Astrocyte (in vitro differentiated cells and primary cell): ENCODE measurements around the gene OR2F1. TPM values are rescaled to one million over a fixed set of nuclear protein-coding genes. Genes with fewer than 3 reads are reported as not detected.

Experiments used
- DNase-seq: peaks from one replicate; pipeline ENCODE4 v3.0.0-alpha.2; 2010; ENCODE audit warnings: low read depth
- FAIRE-seq: peaks from 2 replicates; lab custom pipeline; 2011; peaks lifted over from hg19 to GRCh38; lab: Jason Lieb, UNC
- H2AFZ ChIP-seq: 2 replicates; pipeline ENCODE4 v1.6.0; 2012; ENCODE audit warnings: low read depth, low read length, inconsistent platforms
- H3K27ac ChIP-seq: 2 replicates; pipeline ENCODE4 v1.5.1; 2011; ENCODE audit warnings: low read depth, low read length, inconsistent platforms
- H3K27me3 ChIP-seq: 2 replicates; pipeline ENCODE4 v1.6.0; 2011; ENCODE audit warnings: low read length, inconsistent platforms; ENCODE audit not compliant: insufficient read depth
- H3K36me3 ChIP-seq: 2 replicates; pipeline ENCODE4 v1.5.1; 2011; ENCODE audit warnings: low read length, inconsistent platforms; ENCODE audit not compliant: insufficient read depth
- H3K4me1 ChIP-seq: 2 replicates; pipeline ENCODE4 v1.5.1; 2011; ENCODE audit warnings: low read length, inconsistent platforms; ENCODE audit not compliant: insufficient read depth
- H3K4me2 ChIP-seq: 2 replicates; pipeline ENCODE4 v1.6.0; 2012; ENCODE audit warnings: low read length, inconsistent platforms
- H3K4me3 ChIP-seq: 2 replicates; pipeline ENCODE4 v1.5.1; 2011; ENCODE audit warnings: low read depth, mild to moderate bottlenecking, low read length, inconsistent platforms; ENCODE audit not compliant: insufficient read depth
- H3K79me2 ChIP-seq: 2 replicates; pipeline ENCODE4 v1.6.0; 2012; ENCODE audit warnings: mild to moderate bottlenecking, low read length, inconsistent platforms; ENCODE audit not compliant: insufficient read depth
- H3K9ac ChIP-seq: 2 replicates; pipeline ENCODE4 v1.6.0; 2012; ENCODE audit warnings: mild to moderate bottlenecking, low read length, inconsistent platforms
- H3K9me3 ChIP-seq: 2 replicates; pipeline ENCODE4 v1.5.1; 2012; ENCODE audit warnings: low read depth, mild to moderate bottlenecking, low read length, inconsistent platforms; ENCODE audit not compliant: insufficient read depth
- H4K20me1 ChIP-seq: 2 replicates; pipeline ENCODE4 v1.6.0; 2012; ENCODE audit warnings: low read length, inconsistent platforms; ENCODE audit not compliant: insufficient read depth
- H3K27ac Mint-ChIP-seq: one replicate; pipeline ENCODE4 v1.8.0; 2021; ENCODE audit warnings: mild to moderate bottlenecking, mixed read lengths; ENCODE audit not compliant: unreplicated experiment
- H3K27me3 Mint-ChIP-seq: one replicate; pipeline ENCODE4 v1.8.0; 2021; ENCODE audit warnings: low read depth, mixed read lengths; ENCODE audit not compliant: unreplicated experiment
- H3K36me3 Mint-ChIP-seq: one replicate; pipeline ENCODE4 v1.8.0; 2021; ENCODE audit warnings: low read depth, mixed read lengths; ENCODE audit not compliant: unreplicated experiment
- H3K4me1 Mint-ChIP-seq: one replicate; pipeline ENCODE4 v1.8.0; 2021; ENCODE audit warnings: low read depth, mixed read lengths; ENCODE audit not compliant: unreplicated experiment
- H3K4me3 Mint-ChIP-seq: one replicate; pipeline ENCODE4 v1.8.0; 2021; ENCODE audit warnings: mild to moderate bottlenecking, moderate library complexity, mixed read lengths; ENCODE audit not compliant: unreplicated experiment
- H3K9me3 Mint-ChIP-seq: one replicate; pipeline ENCODE4 v1.8.0; 2021; ENCODE audit warnings: mild to moderate bottlenecking, mixed read lengths; ENCODE audit not compliant: unreplicated experiment
- EZH2 ChIP-seq: IDR thresholded peaks from 2 replicates; pipeline ENCODE4 v1.6.1; 2012; ENCODE audit warnings: mild to moderate bottlenecking, low read length, inconsistent platforms; ENCODE audit not compliant: insufficient read depth
- total RNA-seq: library from RNA; stranded (reverse); gene quantifications from 2 replicates; pipeline ENCODE4 v1.2.1, GENCODE V29; 2021
- TF ChIP-seq, protein P1 (sequence below): IDR thresholded peaks from 2 replicates; pipeline ENCODE4 v1.5.1; 2011; ENCODE audit warnings: low read depth, mild to moderate bottlenecking, inconsistent platforms, low read length, moderate library complexity; ENCODE audit not compliant: insufficient read depth

Gene OR2F1
- total RNA-seq, 1 donor from 2014 or later: not detected

DNA sequence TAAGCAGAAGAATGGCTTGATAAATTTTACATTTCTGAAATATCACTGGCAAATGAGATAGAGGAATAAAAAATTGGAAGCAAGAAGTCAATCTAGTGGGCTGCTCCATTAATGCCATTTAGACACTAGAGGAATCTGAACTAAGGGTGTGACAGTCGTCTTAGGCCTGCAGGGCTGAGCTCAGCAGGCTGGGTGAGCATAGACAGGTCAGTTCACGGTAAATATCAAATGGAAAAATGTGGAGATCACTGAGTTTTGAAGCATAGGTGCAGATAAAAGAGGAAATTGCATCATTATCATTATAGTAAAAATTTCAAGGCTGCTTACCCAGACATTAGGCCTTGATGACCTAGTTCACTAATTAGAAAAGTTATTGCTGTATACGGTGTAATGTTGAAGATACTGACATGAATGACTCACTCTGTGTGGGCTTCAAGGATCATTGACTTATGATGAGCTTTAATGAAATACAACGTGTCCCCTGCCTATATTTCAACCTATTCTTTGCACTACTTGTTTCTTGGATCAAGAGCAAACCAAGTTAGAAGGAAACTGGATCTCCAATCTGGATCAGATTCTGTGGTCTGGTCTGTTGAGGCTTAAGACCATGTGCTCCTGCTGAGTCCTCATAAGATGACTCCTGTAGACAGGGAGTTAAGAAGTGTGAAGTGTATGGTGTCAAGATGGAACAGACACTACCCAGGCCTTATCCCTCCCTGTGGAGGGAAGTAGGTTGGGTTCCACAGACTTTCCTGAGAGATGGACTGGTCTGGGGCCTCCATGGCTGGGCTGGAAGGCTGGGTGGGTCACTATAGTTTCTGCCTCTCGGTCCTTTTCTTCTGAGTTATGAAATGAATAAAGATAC lies 16.0 kb upstream of the OR2F1 start:
- TF ChIP-seq, protein P1, sequence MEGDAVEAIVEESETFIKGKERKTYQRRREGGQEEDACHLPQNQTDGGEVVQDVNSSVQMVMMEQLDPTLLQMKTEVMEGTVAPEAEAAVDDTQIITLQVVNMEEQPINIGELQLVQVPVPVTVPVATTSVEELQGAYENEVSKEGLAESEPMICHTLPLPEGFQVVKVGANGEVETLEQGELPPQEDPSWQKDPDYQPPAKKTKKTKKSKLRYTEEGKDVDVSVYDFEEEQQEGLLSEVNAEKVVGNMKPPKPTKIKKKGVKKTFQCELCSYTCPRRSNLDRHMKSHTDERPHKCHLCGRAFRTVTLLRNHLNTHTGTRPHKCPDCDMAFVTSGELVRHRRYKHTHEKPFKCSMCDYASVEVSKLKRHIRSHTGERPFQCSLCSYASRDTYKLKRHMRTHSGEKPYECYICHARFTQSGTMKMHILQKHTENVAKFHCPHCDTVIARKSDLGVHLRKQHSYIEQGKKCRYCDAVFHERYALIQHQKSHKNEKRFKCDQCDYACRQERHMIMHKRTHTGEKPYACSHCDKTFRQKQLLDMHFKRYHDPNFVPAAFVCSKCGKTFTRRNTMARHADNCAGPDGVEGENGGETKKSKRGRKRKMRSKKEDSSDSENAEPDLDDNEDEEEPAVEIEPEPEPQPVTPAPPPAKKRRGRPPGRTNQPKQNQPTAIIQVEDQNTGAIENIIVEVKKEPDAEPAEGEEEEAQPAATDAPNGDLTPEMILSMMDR: no peak
- no peak for TF ChIP-seq EZH2
- Mint-ChIP-seq H3K4me3 (no peak overlapping the region), H3K9me3 (no peaks in the 10 kb centered on the region), H3K27ac (no peak overlapping the region), H3K27me3 (no peaks in the 10 kb centered on the region), H3K4me1 (peaks cover 13% of the 10 kb centered on the region), H3K36me3 (peaks cover 1% of the 10 kb centered on the region)
- Histone ChIP-seq H3K27me3 (no peaks in the 10 kb centered on the region), H3K9ac (no peak overlapping the region), H3K4me1 (no peaks in the 10 kb centered on the region), H3K79me2 (no peaks in the 10 kb centered on the region), H3K27ac (no peak overlapping the region), H2AFZ (no peak overlapping the region), H3K4me2 (no peak overlapping the region), H3K4me3 (no peak overlapping the region), H3K9me3 (peaks cover 5% of the 10 kb centered on the region), H4K20me1 (no peaks in the 10 kb centered on the region), H3K36me3 (no peaks in the 10 kb centered on the region)
- FAIRE-seq (no peak), DNase-seq (no peak)

GRCh38 chr7:143945423-143945822 lies 9.2 kb upstream of the OR2F1 start:
- Histone ChIP-seq H4K20me1 (no peaks in the 10 kb centered on the region), H3K27ac (no peak overlapping the region)

More at GRCh38 chr7:143945423-143945822, 9.2 kb upstream of the OR2F1 start:
- no peaks in the 10 kb centered on the region for H3K36me3 ChIP-seq
- no peaks in the 10 kb centered on the region for H3K27me3 ChIP-seq
- H3K4me3 Mint-ChIP-seq: no peak overlapping the region
- no peak overlapping the region for H3K4me3 ChIP-seq
- H3K4me1 Mint-ChIP-seq: peaks cover 2% of the 10 kb centered on the region
- DNase-seq: no peak
- no peaks in the 10 kb centered on the region for H3K79me2 ChIP-seq
- TF ChIP-seq EZH2: no peak
- TF ChIP-seq, protein P1: no peak
- no peaks in the 10 kb centered on the region for H3K36me3 Mint-ChIP-seq
- no peak overlapping the region for H3K27ac Mint-ChIP-seq
- H3K27me3 Mint-ChIP-seq: no peaks in the 10 kb centered on the region
- no peak for FAIRE-seq
- no peaks in the 10 kb centered on the region for H3K9me3 ChIP-seq
- no peak overlapping the region for H3K9ac ChIP-seq
- H2AFZ ChIP-seq: no peak overlapping the region
- no peaks in the 10 kb centered on the region for H3K4me1 ChIP-seq
- H3K4me2 ChIP-seq: no peak overlapping the region
- H3K9me3 Mint-ChIP-seq: no peaks in the 10 kb centered on the region
